ENCODE measurements around the gene NUMA1.
A peak's percentile ranks its signal among the peaks of the same experiment; 100 is the strongest.

Gene NUMA1

GRCh38 chr11:72001834-72002591, 78.3 kb downstream of the NUMA1 start:
- DNase-seq (ENCODE audit: low read depth in 2 of 2), result no peak

- DNase-seq (ENCODE audit: low read depth in 2 of 2), result no peak
Measured at GRCh38 chr11:72001285-72001684, 79.1 kb downstream of the NUMA1 start.

GRCh38 chr11:72000202-72000867, 80.0 kb downstream of the NUMA1 start:
- DNase-seq (ENCODE audit: low read depth in 2 of 2), result no peak

- DNase-seq (ENCODE audit: low read depth in 2 of 2), result no peak
Measured at GRCh38 chr11:71999798-72000197, 80.5 kb downstream of the NUMA1 start.

GRCh38 chr11:71999362-71999761, 81.0 kb downstream of the NUMA1 start:
- no peak for DNase-seq (ENCODE audit: low read depth in 2 of 2)

- DNase-seq (ENCODE audit: low read depth in 2 of 2), result no peak
Measured at GRCh38 chr11:71998649-71999310, 81.6 kb downstream of the NUMA1 start, which contains the start of gene IL18BP. Gene IL18BP, plus strand, starts transcription at chr11:71998909. Its CDS starts 1,076 bp downstream, at chr11:71999985.

GRCh38 chr11:71998061-71998460, 82.3 kb downstream of the NUMA1 start:
- no peak for DNase-seq (ENCODE audit: low read depth in 2 of 2)

- no peak for DNase-seq (ENCODE audit: low read depth in 2 of 2)
Measured at GRCh38 chr11:71997594-71997993, 82.7 kb downstream of the NUMA1 start.

- no peak for DNase-seq (ENCODE audit: low read depth in 2 of 2)
Measured at GRCh38 chr11:71996946-71997345, 83.4 kb downstream of the NUMA1 start.

GRCh38 chr11:71996517-71996916, 83.8 kb downstream of the NUMA1 start:
- DNase-seq (ENCODE audit: low read depth in 2 of 2), result no peak

- DNase-seq (ENCODE audit: low read depth in 2 of 2), result no peak
Measured at GRCh38 chr11:71995726-71996291, 84.5 kb downstream of the NUMA1 start.

GRCh38 chr11:71994786-71995185, 85.6 kb downstream of the NUMA1 start:
- DNase-seq (ENCODE audit: low read depth in 2 of 2), result no peak

- DNase-seq (ENCODE audit: low read depth in 2 of 2), result no peak
Measured at GRCh38 chr11:71992136-71992730, 88.1 kb downstream of the NUMA1 start.

- DNase-seq (ENCODE audit: low read depth in 2 of 2), result no peak
Measured at GRCh38 chr11:71991494-71991893, 88.8 kb downstream of the NUMA1 start.

GRCh38 chr11:71990701-71991100, 89.6 kb downstream of the NUMA1 start:
- DNase-seq (ENCODE audit: low read depth in 2 of 2), result no peak

- no peak for DNase-seq (ENCODE audit: low read depth in 2 of 2)
Measured at GRCh38 chr11:71988050-71988449, 92.3 kb downstream of the NUMA1 start.

- DNase-seq (ENCODE audit: low read depth in 2 of 2), result no peak
Measured at GRCh38 chr11:71987521-71987920, 92.8 kb downstream of the NUMA1 start.

- no peak for DNase-seq (ENCODE audit: low read depth in 2 of 2)
Measured at GRCh38 chr11:71986131-71986530, 94.2 kb downstream of the NUMA1 start.

GRCh38 chr11:71979602-71980001, 100.7 kb downstream of the NUMA1 start:
- no peak for DNase-seq (ENCODE audit: low read depth in 2 of 2)

- DNase-seq (ENCODE audit: low read depth in 2 of 2), result no peak
Measured at GRCh38 chr11:71979094-71979493, 101.2 kb downstream of the NUMA1 start.

GRCh38 chr11:71977743-71978418, 102.5 kb downstream of the NUMA1 start:
- peak; percentile 7 to 11 for DNase-seq (ENCODE audit: low read depth in 2 of 2)

Measured in activated CD8-positive, alpha-beta memory T cell treated with anti-CD3 and anti-CD28 coated beads for 4 hours (primary cell).